PC-9 (cell line): Measurements from ENCODE around the gene COL20A1.

Experiments used
- CTCF ChIP-seq: fragments of 200-600 bp; sonication (generic); conservative IDR thresholded peaks from 2 replicates; pipeline ENCODE4 v1.6.1; 2017; ENCODE audit warnings: mixed run types, antibody characterized with exemption, mild to moderate bottlenecking, moderate library complexity
- EZH2 ChIP-seq: fragments of 200-600 bp; sonication (generic); IDR thresholded peaks from 2 replicates; pipeline ENCODE4 v1.8.0; 2017; ENCODE audit warnings: antibody characterized with exemption, low read depth

- TF ChIP-seq CTCF (no peak), EZH2 (no peak)
Observed at GRCh38 chr20:63268256-63268655, 24.7 kb upstream of the COL20A1 start.
